Tibial nerve (tissue), 4 donors: ENCODE measurements around the gene DIP2B. TPM values are rescaled to one million over a fixed set of nuclear protein-coding genes. Genes with fewer than 3 reads are reported as not detected.

Source experiments
- DNase-seq, 2 donors: peaks; one replicate each; pipeline ENCODE4 v3.0.0-alpha.2; 2019; ENCODE audit warnings: low spot score in 2 of 2
- H3K27ac ChIP-seq, 4 donors: fragments of 200-600 bp; sonication (generic) in 3 of 4; one replicate each; pipeline ENCODE4 v1.5.1; 2017 to 2019; ENCODE audit warnings: mild to moderate bottlenecking in 1 of 4
- H3K27me3 ChIP-seq, 2 donors: fragments of 200-600 bp; sonication (generic) in 1 of 2; one replicate each; pipeline versions ENCODE4 v1.5.1 to v1.6.0; 2017 to 2019
- H3K36me3 ChIP-seq, 3 donors: fragments of 200-600 bp; sonication (generic); one replicate each; pipeline ENCODE4 v1.5.1; 2018 to 2019
- H3K4me1 ChIP-seq, 4 donors: fragments of 200-600 bp; sonication (generic) in 3 of 4; one replicate each; pipeline ENCODE4 v1.5.1; 2017 to 2019
- H3K4me3 ChIP-seq, 4 donors: fragments of 200-600 bp; sonication (generic) in 3 of 4; one replicate each; pipeline ENCODE4 v1.5.1; 2017 to 2019; ENCODE audit warnings: mild to moderate bottlenecking in 1 of 4, moderate library complexity in 1 of 4
- H3K9me3 ChIP-seq, 4 donors: fragments of 200-600 bp; sonication (generic) in 3 of 4; one replicate each; pipeline ENCODE4 v1.5.1; 2017 to 2019
- CTCF ChIP-seq, 5 experiments: fragments of 200-600 bp in 3 of 5; fragments of 450-650 bp in 2 of 5; sonication (generic) in 3 of 5; IDR thresholded peaks; one replicate each; pipeline ENCODE4 v1.5.1; 2016 to 2019; ENCODE audit warnings: antibody characterized with exemption in 5 of 5, mild to moderate bottlenecking in 3 of 5, moderate library complexity in 2 of 5
- EP300 ChIP-seq, 2 donors: sonication (generic); formaldehyde crosslinking; IDR thresholded peaks; one replicate each; pipeline ENCODE4 v1.6.1; 2017; ENCODE audit warnings: antibody characterized with exemption in 2 of 2, mild to moderate bottlenecking in 1 of 2
- POLR2A ChIP-seq, 2 donors: fragments of 450-650 bp; IDR thresholded peaks; one replicate each; pipeline ENCODE4 v1.6.1; 2017; ENCODE audit warnings: antibody characterized with exemption in 2 of 2, mild to moderate bottlenecking in 2 of 2, moderate library complexity in 2 of 2
- WGBS, 2 donors: methylation state at CpG; one replicate each; pipeline ENCODE4 v1.1.5; 2018; 5-methylcytosine and 5-hydroxymethylcytosine counted together
- total RNA-seq, 4 donors: library from RNA; depleted of rRNA; stranded (reverse); fragments of >200 nt; gene quantifications; one replicate each; pipeline ENCODE4 v1.1.0, GENCODE V29; 2016

Gene DIP2B
- total RNA-seq, 4 donors from 2014 or later: 38.6 to 59.0 (median 44.8) TPM

- H3K27ac ChIP-seq: no peak overlapping the region
- no peaks in the 10 kb centered on the region for H3K9me3 ChIP-seq
- peaks cover 0 to 58% (median 48%) of the 10 kb centered on the region in 4 donors for H3K4me1 ChIP-seq
- no peaks in the 10 kb centered on the region for H3K27me3 ChIP-seq
- peaks cover 0 to 5% (median 0%) of the 10 kb centered on the region in 3 donors for H3K36me3 ChIP-seq
- 90 to 94% methylated on average over 3 of the region's 3 CpGs for WGBS, 2 donors
- no peak overlapping the region for H3K4me3 ChIP-seq
- no peak for DNase-seq
- TF ChIP-seq EP300 (IDR thresholded peaks at IDR 0.05) (no peak), POLR2A (IDR thresholded peaks at IDR 0.05) (no peak), CTCF (IDR thresholded peaks at IDR 0.05) (no peak)
These were observed 104.6 kb downstream of the DIP2B start for GRCh38 chr12:50609292-50609874.

- no peak for DNase-seq
- Histone ChIP-seq H3K4me3 (no peak overlapping the region), H3K36me3 (peaks cover 0 to 5% (median 0%) of the 10 kb centered on the region in 3 donors), H3K27ac (peak overlapping the region in 1 of 4 donors; percentile 75), H3K9me3 (no peaks in the 10 kb centered on the region), H3K4me1 (peaks cover 0 to 61% (median 47%) of the 10 kb centered on the region in 4 donors), H3K27me3 (no peaks in the 10 kb centered on the region)
- no peak for TF ChIP-seq CTCF (IDR thresholded peaks at IDR 0.05)
- TF ChIP-seq POLR2A (IDR thresholded peaks at IDR 0.05): no peak
- no peak for TF ChIP-seq EP300 (IDR thresholded peaks at IDR 0.05)
- WGBS, 2 donors: 93% methylated on average over 1 of the region's 1 CpG
These were observed 105.4 kb downstream of the DIP2B start for GRCh38 chr12:50610171-50610570.

- Histone ChIP-seq H3K4me1 (peaks cover 0 to 71% (median 47%) of the 10 kb centered on the region in 4 donors), H3K27ac (peak overlapping the region in 1 of 4 donors; percentile 75), H3K36me3 (no peaks in the 10 kb centered on the region), H3K27me3 (no peaks in the 10 kb centered on the region), H3K9me3 (no peaks in the 10 kb centered on the region), H3K4me3 (no peak overlapping the region)
- no peak for DNase-seq
- TF ChIP-seq CTCF (IDR thresholded peaks at IDR 0.05) (no peak), POLR2A (IDR thresholded peaks at IDR 0.05) (no peak), EP300 (IDR thresholded peaks at IDR 0.05) (no peak)
- WGBS, 2 donors: 54 to 60% methylated on average over 10 of the region's 10 CpGs
These were observed 106.4 kb downstream of the DIP2B start for GRCh38 chr12:50611021-50611744.

GRCh38 chr12:50612882-50613281 is 108.1 kb downstream of the DIP2B start:
- no peaks in the 10 kb centered on the region for H3K9me3 ChIP-seq
- peak overlapping the region in 2 of 4 donors; percentile 11 to 66 for H3K27ac ChIP-seq
- H3K36me3 ChIP-seq: no peaks in the 10 kb centered on the region
- H3K27me3 ChIP-seq: no peaks in the 10 kb centered on the region
- no peak for DNase-seq
- no peak overlapping the region for H3K4me3 ChIP-seq
- TF ChIP-seq CTCF (IDR thresholded peaks at IDR 0.05) (no peak), POLR2A (IDR thresholded peaks at IDR 0.05) (no peak), EP300 (IDR thresholded peaks at IDR 0.05) (no peak)
- H3K4me1 ChIP-seq: peaks cover 0 to 77% (median 43%) of the 10 kb centered on the region in 4 donors
- 82 to 93% methylated on average over 3 of the region's 3 CpGs for WGBS, 2 donors

GRCh38 chr12:50613463-50613862 is 108.7 kb downstream of the DIP2B start:
- Histone ChIP-seq H3K27me3 (no peaks in the 10 kb centered on the region), H3K36me3 (no peaks in the 10 kb centered on the region), H3K4me3 (no peak overlapping the region), H3K27ac (peak overlapping the region in 2 of 4 donors; percentile 11 to 66), H3K9me3 (no peaks in the 10 kb centered on the region), H3K4me1 (peaks cover 0 to 82% (median 43%) of the 10 kb centered on the region in 4 donors)
- TF ChIP-seq POLR2A (IDR thresholded peaks at IDR 0.05) (no peak), EP300 (IDR thresholded peaks at IDR 0.05) (no peak), CTCF (IDR thresholded peaks at IDR 0.05) (no peak)
- 77 to 82% methylated on average over 4 of the region's 4 CpGs for whole genome bisulfite sequencing, 2 donors
- DNase-seq: no peak
